PFSK-1 (cell line): Measurements from ENCODE around the gene BRIP1.

Experiments used
- FOXP2 ChIP-seq: optimal IDR thresholded peaks from 2 replicates; pipeline ENCODE3; 2011; ENCODE audit warnings: borderline replicate concordance, control low read depth, inconsistent platforms; ENCODE audit not compliant: insufficient read depth; ENCODE audit errors: extremely low read length, extremely low read depth
- POLR2AphosphoS5 ChIP-seq: IDR thresholded peaks from 2 replicates; pipeline ENCODE4 v1.6.1; 2012; ENCODE audit warnings: low read depth, mild to moderate bottlenecking, control low read depth, low read length, moderate library complexity
- SIN3A ChIP-seq: IDR thresholded peaks from 2 replicates; pipeline ENCODE4 v1.6.1; 2012; ENCODE audit warnings: mild to moderate bottlenecking, low read length, moderate library complexity, borderline replicate concordance; ENCODE audit not compliant: insufficient read depth
- TAF1 ChIP-seq: IDR thresholded peaks from 2 replicates; pipeline ENCODE4 v1.6.1; 2012; ENCODE audit warnings: low read length, control low read depth, borderline replicate concordance; ENCODE audit not compliant: insufficient read depth
- TF ChIP-seq, protein P1 (sequence below), 2 experiments: IDR thresholded peaks; 2 replicates each; pipeline versions ENCODE4 v1.6.1 to v1.8.0; 2011 to 2012; ENCODE audit warnings: low read depth in 2 of 2, low read length in 2 of 2, control low read depth in 1 of 2, inconsistent platforms in 1 of 2, mild to moderate bottlenecking in 1 of 2, moderate library complexity in 1 of 2; ENCODE audit not compliant: insufficient read depth in 1 of 2

BRIP1 gene

DNA sequence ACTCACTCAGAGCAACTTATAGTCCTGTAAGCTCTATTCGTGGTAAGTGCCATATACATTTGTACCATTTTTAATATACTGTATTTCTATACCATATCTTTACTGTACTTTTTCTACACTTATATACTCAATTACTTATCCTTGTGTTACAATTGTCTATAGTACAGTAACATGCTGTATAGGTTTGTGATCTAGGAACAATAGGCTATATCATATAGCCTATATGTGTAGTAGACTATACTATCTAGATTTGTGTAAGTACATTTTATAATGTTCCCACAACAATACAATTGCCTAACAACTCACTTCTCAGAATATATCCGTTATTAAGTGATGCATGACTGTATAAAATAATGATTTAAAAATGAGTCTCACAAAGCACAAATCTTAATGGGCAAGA is 149.0 kb downstream of the BRIP1 start:
- TF ChIP-seq, protein P1, sequence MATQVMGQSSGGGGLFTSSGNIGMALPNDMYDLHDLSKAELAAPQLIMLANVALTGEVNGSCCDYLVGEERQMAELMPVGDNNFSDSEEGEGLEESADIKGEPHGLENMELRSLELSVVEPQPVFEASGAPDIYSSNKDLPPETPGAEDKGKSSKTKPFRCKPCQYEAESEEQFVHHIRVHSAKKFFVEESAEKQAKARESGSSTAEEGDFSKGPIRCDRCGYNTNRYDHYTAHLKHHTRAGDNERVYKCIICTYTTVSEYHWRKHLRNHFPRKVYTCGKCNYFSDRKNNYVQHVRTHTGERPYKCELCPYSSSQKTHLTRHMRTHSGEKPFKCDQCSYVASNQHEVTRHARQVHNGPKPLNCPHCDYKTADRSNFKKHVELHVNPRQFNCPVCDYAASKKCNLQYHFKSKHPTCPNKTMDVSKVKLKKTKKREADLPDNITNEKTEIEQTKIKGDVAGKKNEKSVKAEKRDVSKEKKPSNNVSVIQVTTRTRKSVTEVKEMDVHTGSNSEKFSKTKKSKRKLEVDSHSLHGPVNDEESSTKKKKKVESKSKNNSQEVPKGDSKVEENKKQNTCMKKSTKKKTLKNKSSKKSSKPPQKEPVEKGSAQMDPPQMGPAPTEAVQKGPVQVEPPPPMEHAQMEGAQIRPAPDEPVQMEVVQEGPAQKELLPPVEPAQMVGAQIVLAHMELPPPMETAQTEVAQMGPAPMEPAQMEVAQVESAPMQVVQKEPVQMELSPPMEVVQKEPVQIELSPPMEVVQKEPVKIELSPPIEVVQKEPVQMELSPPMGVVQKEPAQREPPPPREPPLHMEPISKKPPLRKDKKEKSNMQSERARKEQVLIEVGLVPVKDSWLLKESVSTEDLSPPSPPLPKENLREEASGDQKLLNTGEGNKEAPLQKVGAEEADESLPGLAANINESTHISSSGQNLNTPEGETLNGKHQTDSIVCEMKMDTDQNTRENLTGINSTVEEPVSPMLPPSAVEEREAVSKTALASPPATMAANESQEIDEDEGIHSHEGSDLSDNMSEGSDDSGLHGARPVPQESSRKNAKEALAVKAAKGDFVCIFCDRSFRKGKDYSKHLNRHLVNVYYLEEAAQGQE (IDR thresholded peaks at IDR 0.05; ENCODE audit: insufficient read depth in 1 of 2, low read depth in 2 of 2, low read length in 2 of 2), result no peak
- TF ChIP-seq TAF1 (no peak), FOXP2 (no peak), SIN3A (no peak), POLR2AphosphoS5 (no peak)

- TF ChIP-seq, protein P1 (IDR thresholded peaks at IDR 0.05; ENCODE audit: insufficient read depth in 1 of 2, low read depth in 2 of 2, low read length in 2 of 2), result no peak
- TF ChIP-seq SIN3A (no peak), TAF1 (no peak), FOXP2 (no peak), POLR2AphosphoS5 (no peak)
Measured at GRCh38 chr17:61713035-61713434, 150.3 kb downstream of the BRIP1 start.

GRCh38 chr17:61710546-61710945 is 152.8 kb downstream of the BRIP1 start:
- no peak for TF ChIP-seq FOXP2
- TF ChIP-seq TAF1, result no peak
- TF ChIP-seq POLR2AphosphoS5, result no peak
- TF ChIP-seq, protein P1 (IDR thresholded peaks at IDR 0.05; ENCODE audit: insufficient read depth in 1 of 2, low read depth in 2 of 2, low read length in 2 of 2), result no peak
- TF ChIP-seq SIN3A, result no peak

DNA sequence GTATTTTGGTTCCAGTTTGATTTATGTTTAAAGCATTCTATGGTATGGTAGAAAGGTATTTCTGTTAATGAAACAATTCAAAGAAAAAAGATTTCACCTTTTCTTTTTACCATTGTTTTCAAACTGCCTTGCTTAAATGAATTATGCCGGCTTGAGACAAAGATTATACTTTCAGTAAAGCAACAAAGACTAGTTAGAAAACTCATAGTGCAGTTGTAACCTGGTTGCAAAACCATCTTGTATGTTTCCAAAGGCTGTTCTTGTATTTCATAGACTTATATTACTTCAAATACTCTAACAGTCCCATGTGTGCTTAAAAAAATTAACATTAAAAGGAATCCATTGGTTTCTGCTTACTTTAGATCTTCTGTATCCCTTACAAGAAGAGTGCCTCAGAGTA is 153.8 kb downstream of the BRIP1 start:
- TF ChIP-seq SIN3A (no peak), TAF1 (no peak), FOXP2 (no peak), POLR2AphosphoS5 (no peak)
- TF ChIP-seq, protein P1 (IDR thresholded peaks at IDR 0.05; ENCODE audit: insufficient read depth in 1 of 2, low read depth in 2 of 2, low read length in 2 of 2), result no peak

- TF ChIP-seq, protein P1 (IDR thresholded peaks at IDR 0.05; ENCODE audit: insufficient read depth in 1 of 2, low read depth in 2 of 2, low read length in 2 of 2), result no peak
- TF ChIP-seq FOXP2 (no peak), TAF1 (no peak), SIN3A (no peak)
Measured at GRCh38 chr17:61704935-61705449, 158.3 kb downstream of the BRIP1 start.
